WERI-Rb-1 (cell line): Measurements from ENCODE around the gene RECK.
"Not testable (repeated sequence)": the region's sequence is repeated elsewhere in the genome, so short reads cannot be mapped to it uniquely, and the experiment has no call there.

Experiments used
- DNase-seq: peaks from one replicate; pipeline ENCODE4 v3.0.0-alpha.2; 2020
- H3K27ac ChIP-seq: fragments of 250-450 bp; sonication (Bioruptor Pico); 2 replicates; pipeline ENCODE4 v1.5.1; 2020; ENCODE audit warnings: mild to moderate bottlenecking, moderate library complexity
- H3K27me3 ChIP-seq: fragments of 250-450 bp; sonication (Bioruptor Pico); 2 replicates; pipeline ENCODE4 v1.5.1; 2021; ENCODE audit warnings: mild to moderate bottlenecking, low read depth, moderate library complexity; ENCODE audit not compliant: insufficient read depth, severe bottlenecking
- H3K36me3 ChIP-seq: fragments of 250-450 bp; sonication (Bioruptor Pico); 2 replicates; pipeline ENCODE4 v1.5.1; 2020; ENCODE audit warnings: mild to moderate bottlenecking, moderate library complexity
- H3K4me3 ChIP-seq: 2 replicates; pipeline ENCODE4 v1.5.1; 2011; ENCODE audit warnings: low read depth, mild to moderate bottlenecking, control low read depth, low read length
- H3K9me3 ChIP-seq: fragments of 250-450 bp; sonication (Bioruptor Pico); 2 replicates; pipeline ENCODE4 v1.5.1; 2021; ENCODE audit warnings: mild to moderate bottlenecking, moderate library complexity; ENCODE audit not compliant: severe bottlenecking
- TF ChIP-seq, protein P1 (sequence below): IDR thresholded peaks from 2 replicates; pipeline ENCODE4 v1.5.1; 2011; ENCODE audit warnings: low read depth, mild to moderate bottlenecking, control low read depth, inconsistent platforms, low read length

Gene RECK

DNA sequence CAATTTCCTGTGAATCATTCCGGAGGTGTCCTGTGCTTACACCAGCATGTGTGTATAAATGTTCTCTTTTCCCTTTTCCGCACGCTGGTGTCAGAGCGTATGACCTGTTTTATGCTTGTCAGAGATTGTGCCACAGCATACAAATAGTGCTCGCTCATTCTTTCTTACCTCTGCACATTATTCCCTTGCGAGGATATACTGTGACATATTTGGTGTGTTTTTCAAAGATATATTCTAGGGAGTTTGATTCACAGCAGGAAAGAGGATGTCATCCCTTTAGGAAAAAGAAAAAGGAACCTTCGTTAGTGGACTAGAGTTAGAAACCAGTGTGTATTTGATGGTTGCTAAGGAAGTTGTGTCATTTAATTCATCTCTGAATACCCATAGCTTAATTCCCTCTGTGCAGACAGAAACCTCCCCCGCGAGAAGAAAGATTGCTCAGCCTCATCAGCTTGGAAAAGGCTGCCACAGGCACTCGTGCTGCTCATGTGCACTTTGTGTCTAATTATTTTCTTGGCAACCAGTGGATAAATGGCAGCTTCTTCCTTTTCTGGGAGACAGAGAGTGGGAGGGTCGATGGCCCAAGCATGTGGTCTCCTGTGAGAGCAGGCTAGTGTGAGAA, 117.7 kb downstream of the RECK start:
- no peak overlapping the region for H3K4me3 ChIP-seq
- TF ChIP-seq, protein P1, sequence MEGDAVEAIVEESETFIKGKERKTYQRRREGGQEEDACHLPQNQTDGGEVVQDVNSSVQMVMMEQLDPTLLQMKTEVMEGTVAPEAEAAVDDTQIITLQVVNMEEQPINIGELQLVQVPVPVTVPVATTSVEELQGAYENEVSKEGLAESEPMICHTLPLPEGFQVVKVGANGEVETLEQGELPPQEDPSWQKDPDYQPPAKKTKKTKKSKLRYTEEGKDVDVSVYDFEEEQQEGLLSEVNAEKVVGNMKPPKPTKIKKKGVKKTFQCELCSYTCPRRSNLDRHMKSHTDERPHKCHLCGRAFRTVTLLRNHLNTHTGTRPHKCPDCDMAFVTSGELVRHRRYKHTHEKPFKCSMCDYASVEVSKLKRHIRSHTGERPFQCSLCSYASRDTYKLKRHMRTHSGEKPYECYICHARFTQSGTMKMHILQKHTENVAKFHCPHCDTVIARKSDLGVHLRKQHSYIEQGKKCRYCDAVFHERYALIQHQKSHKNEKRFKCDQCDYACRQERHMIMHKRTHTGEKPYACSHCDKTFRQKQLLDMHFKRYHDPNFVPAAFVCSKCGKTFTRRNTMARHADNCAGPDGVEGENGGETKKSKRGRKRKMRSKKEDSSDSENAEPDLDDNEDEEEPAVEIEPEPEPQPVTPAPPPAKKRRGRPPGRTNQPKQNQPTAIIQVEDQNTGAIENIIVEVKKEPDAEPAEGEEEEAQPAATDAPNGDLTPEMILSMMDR: no peak
- H3K27ac ChIP-seq: no peak overlapping the region
- peak; percentile 21 for DNase-seq
- peaks cover 6% of the 10 kb centered on the region for H3K9me3 ChIP-seq
- no peaks in the 10 kb centered on the region for H3K36me3 ChIP-seq
- H3K27me3 ChIP-seq: no peaks in the 10 kb centered on the region

GRCh38 chr9:36156116-36156515, 119.4 kb downstream of the RECK start:
- Histone ChIP-seq H3K36me3 (no peaks in the 10 kb centered on the region), H3K4me3 (no peak overlapping the region), H3K27me3 (no peaks in the 10 kb centered on the region), H3K9me3 (peaks cover 6% of the 10 kb centered on the region), H3K27ac (no peak overlapping the region)
- DNase-seq: no peak
- TF ChIP-seq, protein P1: no peak

- no peaks in the 10 kb centered on the region for H3K27me3 ChIP-seq
- peaks cover 6% of the 10 kb centered on the region for H3K9me3 ChIP-seq
- no peak overlapping the region for H3K4me3 ChIP-seq
- no peaks in the 10 kb centered on the region for H3K36me3 ChIP-seq
- TF ChIP-seq, protein P1: no peak
- no peak for DNase-seq
- no peak overlapping the region for H3K27ac ChIP-seq
These were observed 121.4 kb downstream of the RECK start for GRCh38 chr9:36158122-36158521.

GRCh38 chr9:36158917-36159316, 122.2 kb downstream of the RECK start:
- DNase-seq: no peak
- Histone ChIP-seq H3K36me3 (no peaks in the 10 kb centered on the region), H3K4me3 (no peak overlapping the region), H3K27me3 (no peaks in the 10 kb centered on the region), H3K9me3 (peaks cover 6% of the 10 kb centered on the region), H3K27ac (no peak overlapping the region)
- TF ChIP-seq, protein P1: no peak

- not testable (repeated sequence) for H3K36me3 ChIP-seq, DNase-seq, H3K9me3 ChIP-seq, H3K27me3 ChIP-seq, H3K27ac ChIP-seq, H3K4me3 ChIP-seq
These were observed 122.8 kb downstream of the RECK start for GRCh38 chr9:36159509-36159908.

DNA sequence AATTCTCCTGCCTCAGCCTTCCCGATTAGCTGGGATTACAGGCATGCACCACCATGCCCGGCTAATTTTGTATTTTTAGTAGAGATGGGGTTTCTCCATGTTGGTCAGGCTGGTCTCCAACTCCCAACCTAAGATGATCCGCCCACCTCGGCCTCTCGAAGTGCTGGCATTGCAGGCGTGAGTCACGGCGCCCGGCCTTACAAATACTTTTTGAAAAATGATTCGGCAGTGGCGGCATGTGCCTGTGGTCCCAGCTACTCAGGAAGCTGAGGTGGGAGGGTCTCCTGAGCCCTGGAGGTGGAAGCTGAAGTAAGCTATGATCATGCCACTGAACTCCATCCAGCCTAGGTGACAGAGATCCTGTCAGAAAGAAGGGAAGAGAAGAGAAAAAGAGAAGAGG, 123.4 kb downstream of the RECK start:
- not testable (repeated sequence) for H3K27me3 ChIP-seq, DNase-seq, H3K27ac ChIP-seq, H3K9me3 ChIP-seq, H3K36me3 ChIP-seq, H3K4me3 ChIP-seq

DNA sequence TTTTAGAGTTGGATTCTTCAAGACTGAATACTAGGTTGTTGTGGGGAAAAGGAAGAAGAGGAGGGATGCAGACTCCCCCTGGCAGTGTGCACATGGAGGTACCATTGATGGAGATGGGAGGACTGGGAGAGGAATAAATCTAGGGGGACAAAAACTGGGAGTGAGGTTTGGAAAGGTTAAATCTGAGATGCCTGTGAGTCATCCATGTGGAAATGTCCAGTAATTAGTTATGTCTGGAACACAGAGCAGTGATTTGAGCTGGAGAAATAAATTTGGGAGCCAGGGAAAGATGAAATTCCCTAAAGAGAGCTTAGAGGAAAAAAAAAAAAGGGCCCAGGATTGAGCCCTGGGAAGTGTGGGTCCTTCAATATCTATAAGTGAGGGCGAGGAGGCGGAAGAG, 124.5 kb downstream of the RECK start:
- no peak overlapping the region for H3K27ac ChIP-seq
- TF ChIP-seq, protein P1: no peak

More for the DNA sequence above, 124.5 kb downstream of the RECK start:
- Histone ChIP-seq H3K4me3 (no peak overlapping the region), H3K9me3 (peaks cover 6% of the 10 kb centered on the region), H3K27me3 (no peaks in the 10 kb centered on the region), H3K36me3 (no peaks in the 10 kb centered on the region)
- no peak for DNase-seq
